Measurements from ENCODE around the gene PMCH. TPM values are rescaled to one million over a fixed set of nuclear protein-coding genes. Genes with fewer than 3 reads are reported as not detected.
"Not testable (repeated sequence)": the region's sequence is repeated elsewhere in the genome, so short reads cannot be mapped to it uniquely, and the experiment has no call there.

The PMCH gene
- total and polyA plus RNA-seq, 2 experiments from 2014 or later = not detected

GRCh38 chr12:102169922-102170621 lies 27.6 kb downstream of the PMCH start:
- Histone ChIP-seq H3K27me3 (no peaks in the 10 kb centered on the region), H3K36me3 (no peaks in the 10 kb centered on the region), H3K4me3 (no peak overlapping the region), H3K9me3 (ENCODE audit: low read depth) (no peaks in the 10 kb centered on the region), H3K27ac (no peak overlapping the region), H3K4me1 (ENCODE audit: low read depth) (no peaks in the 10 kb centered on the region)
- peak; percentile 42 to 52 for DNase-seq (ENCODE audit: low read depth in 1 of 2, low spot score in 1 of 2)
- TF ChIP-seq CTCF (IDR thresholded peaks at IDR 0.05; ENCODE audit: low read depth, low read length) = peak; percentile 71

GRCh38 chr12:102167821-102168604 lies 29.6 kb downstream of the PMCH start:
- DNase-seq (ENCODE audit: low read depth in 1 of 2, low spot score in 1 of 2) = no peak

GRCh38 chr12:102163383-102163782 lies 34.2 kb downstream of the PMCH start:
- Histone ChIP-seq H3K27ac (no peak overlapping the region), H3K4me1 (ENCODE audit: low read depth) (no peaks in the 10 kb centered on the region), H3K36me3 (no peaks in the 10 kb centered on the region), H3K4me3 (no peak overlapping the region), H3K27me3 (no peaks in the 10 kb centered on the region), H3K9me3 (ENCODE audit: low read depth) (no peaks in the 10 kb centered on the region)
- DNase-seq (ENCODE audit: low read depth in 1 of 2, low spot score in 1 of 2) = no peak
- no peak for TF ChIP-seq CTCF (IDR thresholded peaks at IDR 0.05; ENCODE audit: low read depth, low read length)

More at GRCh38 chr12:102167821-102168604, 29.6 kb downstream of the PMCH start:
- no peak for TF ChIP-seq CTCF (IDR thresholded peaks at IDR 0.05; ENCODE audit: low read depth, low read length)
- H3K27ac ChIP-seq = no peak overlapping the region
- H3K36me3 ChIP-seq = no peaks in the 10 kb centered on the region
- H3K9me3 ChIP-seq (ENCODE audit: low read depth) = no peaks in the 10 kb centered on the region
- no peak overlapping the region for H3K4me3 ChIP-seq
- H3K4me1 ChIP-seq (ENCODE audit: low read depth) = no peaks in the 10 kb centered on the region
- H3K27me3 ChIP-seq = no peaks in the 10 kb centered on the region

- not testable (repeated sequence) for H3K4me3 ChIP-seq; H3K27ac ChIP-seq; H3K36me3 ChIP-seq; H3K4me1 ChIP-seq (ENCODE audit: low read depth); H3K9me3 ChIP-seq (ENCODE audit: low read depth); DNase-seq (ENCODE audit: low read depth in 1 of 2, low spot score in 1 of 2); H3K27me3 ChIP-seq
These were observed 42.4 kb downstream of the PMCH start for GRCh38 chr12:102155206-102155605.

GRCh38 chr12:102147062-102147587 lies 50.5 kb downstream of the PMCH start:
- not testable (repeated sequence) for DNase-seq (ENCODE audit: low read depth in 1 of 2, low spot score in 1 of 2); H3K4me3 ChIP-seq; H3K27me3 ChIP-seq; H3K9me3 ChIP-seq (ENCODE audit: low read depth); H3K36me3 ChIP-seq; H3K4me1 ChIP-seq (ENCODE audit: low read depth); H3K27ac ChIP-seq

Other genes starting within 250 kb of the PMCH start
- 40.0 and 54.8 TPM in 2 replicates for gene WASHC3, start 135.8 kb downstream of the PMCH start, total RNA-seq
- 81.3 and 89.2 TPM in 2 replicates for gene WASHC3, start 135.8 kb downstream of the PMCH start, polyA plus RNA-seq
- 46.4 and 49.0 TPM in 2 replicates for gene NUP37, start 77.7 kb downstream of the PMCH start, total RNA-seq
- 45.5 and 58.8 TPM in 2 replicates for gene NUP37, start 77.7 kb downstream of the PMCH start, polyA plus RNA-seq
- gene PARPBP, start 77.7 kb downstream of the PMCH start, total RNA-seq = 2.6 and 7.7 TPM in 2 replicates
- gene PARPBP, start 77.7 kb downstream of the PMCH start, polyA plus RNA-seq = 8.2 and 12.1 TPM in 2 replicates